Breast epithelium (tissue), 3 donors: ENCODE results near the gene GSTCD.

Experiments
- CTCF ChIP-seq, 3 donors: fragments of 450-650 bp; IDR thresholded peaks; one replicate each; pipeline ENCODE4 v1.5.1; 2016 to 2017; ENCODE audit warnings: antibody characterized with exemption in 3 of 3, mild to moderate bottlenecking in 3 of 3, moderate library complexity in 3 of 3
- POLR2A ChIP-seq: fragments of 450-650 bp; IDR thresholded peaks from one replicate; pipeline ENCODE4 v1.6.1; 2016; ENCODE audit warnings: antibody characterized with exemption, mild to moderate bottlenecking, moderate library complexity

- TF ChIP-seq CTCF (IDR thresholded peaks at IDR 0.05) (no peak), POLR2A (no peak)
Measured at GRCh38 chr4:105822061-105822460, 113.5 kb downstream of the GSTCD start.
